ENCODE results near the gene SEC24D.

The SEC24D gene

GRCh38 chr4:118821590-118822293 is 14.2 kb downstream of the SEC24D start:
- no peak overlapping the region for H3K4me3 ChIP-seq (ENCODE audit: low read depth, low read length)
- TF ChIP-seq CTCF (IDR thresholded peaks at IDR 0.05; ENCODE audit: low read depth, low read length) = no peak
- TF ChIP-seq POLR2A (IDR thresholded peaks at IDR 0.05; ENCODE audit: extremely low read depth, insufficient read length) = no peak
- TF ChIP-seq MAX (IDR thresholded peaks at IDR 0.05; ENCODE audit: low read depth, low read length) = no peak
- TF ChIP-seq MYC (IDR thresholded peaks at IDR 0.05; ENCODE audit: low read depth, low read length) = no peak
- no peak for DNase-seq (ENCODE audit: low read depth)

GRCh38 chr4:118817178-118817930 is 18.6 kb downstream of the SEC24D start:
- DNase-seq (ENCODE audit: low read depth) = no peak
- no peak overlapping the region for H3K4me3 ChIP-seq (ENCODE audit: low read depth, low read length)
- TF ChIP-seq MAX (IDR thresholded peaks at IDR 0.05; ENCODE audit: low read depth, low read length) (no peak), CTCF (IDR thresholded peaks at IDR 0.05; ENCODE audit: low read depth, low read length) (no peak), POLR2A (IDR thresholded peaks at IDR 0.05; ENCODE audit: extremely low read depth, insufficient read length) (no peak), MYC (IDR thresholded peaks at IDR 0.05; ENCODE audit: low read depth, low read length) (no peak)

GRCh38 chr4:118816538-118817177 is 19.3 kb downstream of the SEC24D start:
- TF ChIP-seq CTCF (IDR thresholded peaks at IDR 0.05; ENCODE audit: low read depth, low read length) = no peak
- TF ChIP-seq MYC (IDR thresholded peaks at IDR 0.05; ENCODE audit: low read depth, low read length) = no peak
- no peak for TF ChIP-seq POLR2A (IDR thresholded peaks at IDR 0.05; ENCODE audit: extremely low read depth, insufficient read length)
- no peak overlapping the region for H3K4me3 ChIP-seq (ENCODE audit: low read depth, low read length)
- DNase-seq (ENCODE audit: low read depth) = no peak

- no peak for TF ChIP-seq CTCF (IDR thresholded peaks at IDR 0.05; ENCODE audit: low read depth, low read length)
- no peak for TF ChIP-seq MYC (IDR thresholded peaks at IDR 0.05; ENCODE audit: low read depth, low read length)
- TF ChIP-seq MAX (IDR thresholded peaks at IDR 0.05; ENCODE audit: low read depth, low read length) = no peak
- no peak for TF ChIP-seq POLR2A (IDR thresholded peaks at IDR 0.05; ENCODE audit: extremely low read depth, insufficient read length)
- no peak overlapping the region for H3K4me3 ChIP-seq (ENCODE audit: low read depth, low read length)
- DNase-seq (ENCODE audit: low read depth) = no peak
Measured at GRCh38 chr4:118814891-118815290, 21.0 kb downstream of the SEC24D start.

GRCh38 chr4:118814058-118814457 is 21.9 kb downstream of the SEC24D start:
- TF ChIP-seq CTCF (IDR thresholded peaks at IDR 0.05; ENCODE audit: low read depth, low read length) (no peak), MAX (IDR thresholded peaks at IDR 0.05; ENCODE audit: low read depth, low read length) (no peak), POLR2A (IDR thresholded peaks at IDR 0.05; ENCODE audit: extremely low read depth, insufficient read length) (no peak), MYC (IDR thresholded peaks at IDR 0.05; ENCODE audit: low read depth, low read length) (no peak)
- no peak overlapping the region for H3K4me3 ChIP-seq (ENCODE audit: low read depth, low read length)
- DNase-seq (ENCODE audit: low read depth) = no peak
